Activated naive CD4-positive, alpha-beta T cell treated with anti-CD3 and anti-CD28 coated beads, Interleukin-2, amount 50 U/mL, for 72 hours (primary cell): ENCODE measurements around the gene FUS. TPM values are rescaled to one million over a fixed set of nuclear protein-coding genes. Genes with fewer than 3 reads are reported as not detected.
A peak's percentile ranks its signal among the peaks of the same experiment; 100 is the strongest.
"Not testable (repeated sequence)": the region's sequence is repeated elsewhere in the genome, so short reads cannot be mapped to it uniquely, and the experiment has no call there.

Source experiments
- ATAC-seq, 2 donors: fragments of 150-1000 bp; cut with Tn5 transposase; 2 replicates each; pipeline ENCODE4 v1.10.0; 2021; ENCODE audit warnings: mild to moderate bottlenecking in 2 of 2, moderate library complexity in 2 of 2
- DNase-seq, 2 donors: peaks; one replicate each; pipeline ENCODE4 v3.0.0; 2021 to 2022; ENCODE audit warnings: low spot score in 2 of 2
- H3K27ac Mint-ChIP-seq, 2 donors: one replicate each; pipeline ENCODE4 v1.8.0; 2022; ENCODE audit warnings: mild to moderate bottlenecking in 2 of 2, mixed read lengths in 2 of 2
- H3K36me3 Mint-ChIP-seq, 2 donors: one replicate each; pipeline ENCODE4 v1.8.0; 2022; ENCODE audit warnings: mixed read lengths in 2 of 2
- H3K9me3 Mint-ChIP-seq, 2 donors: one replicate each; pipeline ENCODE4 v1.8.0; 2022; ENCODE audit warnings: mixed read lengths in 2 of 2
- total RNA-seq, 2 donors: library from RNA; stranded (reverse); gene quantifications; one replicate each; pipeline ENCODE4 v1.2.3, GENCODE V29; 2022

The FUS gene
- total RNA-seq, 2 donors from 2014 or later: 486 to 763 TPM

DNA sequence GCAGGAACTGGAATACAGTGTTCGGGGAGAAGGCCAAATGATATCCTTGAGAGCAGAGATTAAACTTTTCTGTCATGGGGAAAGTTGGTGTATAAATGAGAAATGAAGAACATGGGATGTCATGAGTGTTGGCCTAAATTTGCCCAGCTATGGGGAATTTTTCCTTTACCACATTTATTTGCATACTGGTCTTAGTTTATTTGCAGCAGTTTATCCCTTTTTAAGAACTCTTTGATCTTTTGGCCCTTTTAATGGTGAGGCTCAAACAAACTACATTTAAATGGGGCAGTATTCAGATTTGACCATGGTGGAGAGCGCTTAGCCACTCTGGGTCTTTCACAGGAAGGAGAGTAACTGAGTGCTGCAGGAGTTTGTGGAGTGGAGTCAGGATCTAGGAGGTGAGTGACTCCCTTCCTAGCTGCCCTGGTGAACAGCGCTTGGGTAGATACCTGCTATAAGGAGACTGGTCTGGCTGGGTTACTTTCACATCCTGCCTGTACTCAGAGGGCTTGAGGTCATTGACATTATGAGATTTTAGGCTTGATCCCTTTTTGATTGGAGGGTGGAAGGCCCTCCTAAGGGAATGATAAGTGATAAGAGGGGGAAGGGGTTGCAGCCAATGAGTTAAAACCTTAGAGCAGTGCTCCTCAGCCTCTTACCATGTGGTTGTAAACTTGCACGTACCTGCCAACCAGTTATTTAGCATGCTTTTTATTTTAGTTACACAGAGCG lies 11.9 kb downstream of the FUS start:
- Mint-ChIP-seq H3K36me3 (peaks cover 56 to 86% of the 10 kb centered on the region in 2 donors), H3K27ac (peak overlapping the region; percentile 96 to 98), H3K9me3 (no peaks in the 10 kb centered on the region)
- DNase-seq: no peak
- ATAC-seq: peak in 1 of 2 donors; percentile 8

DNA sequence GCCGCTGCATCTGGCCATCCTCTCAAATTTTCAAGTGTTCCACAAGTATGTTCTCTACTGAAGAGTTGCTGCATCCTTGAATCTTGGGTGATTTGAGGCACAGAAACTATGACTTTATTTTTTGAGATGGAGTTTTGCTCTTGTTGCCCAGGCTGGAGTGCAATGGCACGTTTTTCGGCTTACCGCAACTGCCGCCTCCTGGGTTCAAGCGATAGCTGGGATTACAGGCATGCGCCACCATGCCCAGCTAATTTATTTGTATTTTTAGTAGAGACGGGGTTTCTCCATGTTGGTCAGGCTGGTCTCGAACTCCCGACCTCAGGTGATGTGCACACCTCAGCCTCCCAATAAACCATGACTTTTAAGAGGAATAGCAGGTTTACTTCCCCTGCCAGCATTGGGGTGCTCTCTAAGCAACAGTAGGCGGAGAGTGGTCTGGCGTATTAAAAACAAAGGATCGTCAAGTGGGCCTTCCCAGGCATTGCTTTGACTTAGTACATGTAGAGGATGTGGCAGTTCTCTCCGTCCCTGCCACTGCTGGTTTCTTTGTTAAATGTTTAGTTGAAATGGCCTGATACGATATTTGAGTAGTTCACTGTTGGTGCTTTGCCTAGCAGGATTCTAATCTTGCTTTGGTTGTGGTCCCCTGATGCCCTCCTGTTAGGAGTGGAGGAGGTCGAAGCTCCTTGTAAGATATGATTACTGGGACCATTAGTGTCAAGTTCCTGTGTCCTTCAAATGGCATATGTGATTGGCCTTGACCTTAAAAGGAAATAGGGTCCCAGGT lies 13.1 kb downstream of the FUS start:
- ATAC-seq: no peak
- Mint-ChIP-seq H3K36me3 (peaks cover 45 to 75% of the 10 kb centered on the region in 2 donors), H3K27ac (peak overlapping the region; percentile 31 to 96), H3K9me3 (no peaks in the 10 kb centered on the region)
- no peak for DNase-seq

DNA sequence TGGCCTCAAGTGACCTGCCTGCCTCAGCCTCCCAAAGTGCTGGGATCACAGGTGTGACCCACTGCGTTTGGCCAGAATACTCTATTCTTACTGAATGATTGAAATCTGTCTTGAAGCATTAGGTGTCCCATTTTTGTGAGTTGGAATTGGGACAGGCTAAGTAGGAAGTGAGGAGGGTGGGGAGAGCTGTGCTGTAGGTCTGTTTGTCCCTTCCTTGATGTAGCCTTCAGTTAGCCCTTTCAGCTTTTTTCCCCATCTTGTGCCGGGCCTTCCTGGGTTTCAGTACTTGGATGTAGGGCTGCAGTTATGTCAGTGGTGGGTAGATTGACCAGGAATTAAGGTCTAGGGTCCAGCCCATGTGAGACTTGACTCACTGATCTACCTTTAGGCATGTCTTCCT lies 13.9 kb downstream of the FUS start:
- peak overlapping the region; percentile 31 to 96 for H3K27ac Mint-ChIP-seq
- no peak for DNase-seq
- ATAC-seq: no peak
- H3K36me3 Mint-ChIP-seq: peaks cover 37 to 73% of the 10 kb centered on the region in 2 donors
- H3K9me3 Mint-ChIP-seq: no peaks in the 10 kb centered on the region

DNA sequence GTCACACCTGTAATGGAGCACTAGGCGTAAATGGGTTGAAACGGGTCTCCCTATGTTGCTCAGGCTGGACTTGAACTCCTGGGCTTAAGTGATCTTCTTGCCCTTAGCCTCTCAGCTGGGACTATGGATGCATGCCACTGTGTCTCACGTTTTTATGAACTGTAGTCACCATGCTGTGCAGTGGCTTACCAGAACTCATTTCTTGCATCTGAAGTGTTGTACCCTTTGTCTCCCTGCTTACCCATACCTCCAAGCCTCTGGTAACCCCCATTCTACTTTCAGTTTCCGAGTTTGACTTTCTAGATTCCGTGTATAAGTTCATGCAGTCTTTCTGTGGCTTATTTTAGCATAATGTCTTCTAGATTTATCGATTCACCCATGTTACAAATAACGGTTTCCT lies 15.0 kb downstream of the FUS start:
- H3K9me3 Mint-ChIP-seq: no peaks in the 10 kb centered on the region
- peak overlapping the region in 1 of 2 donors; percentile 93 for H3K27ac Mint-ChIP-seq
- peak in 1 of 2 donors; percentile 69 for ATAC-seq
- H3K36me3 Mint-ChIP-seq: peaks cover 27 to 70% of the 10 kb centered on the region in 2 donors
- DNase-seq: no peak

DNA sequence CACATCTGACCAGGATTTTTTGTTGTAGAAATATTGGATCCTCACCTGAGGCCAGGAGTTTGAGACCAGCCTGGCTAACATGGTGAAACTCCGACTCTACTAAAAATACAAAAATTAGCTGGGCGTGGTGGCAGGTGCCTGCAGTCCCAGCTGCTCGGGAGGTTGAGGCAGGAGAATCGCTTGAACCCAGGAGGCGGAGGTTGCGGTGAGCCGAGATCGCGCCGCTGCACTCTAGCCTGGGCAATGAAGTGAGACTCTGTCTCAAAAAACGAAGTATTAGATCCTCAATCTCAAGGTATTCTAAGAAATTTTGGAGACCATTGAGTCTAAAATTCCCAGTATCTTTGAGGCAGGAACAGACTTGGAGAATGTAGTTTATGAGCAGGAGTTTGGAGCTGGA lies 15.9 kb downstream of the FUS start:
- Mint-ChIP-seq H3K36me3 (peaks cover 17 to 60% of the 10 kb centered on the region in 2 donors), H3K27ac (peak overlapping the region; percentile 47 to 93)
- not testable (repeated sequence) for DNase-seq, ATAC-seq, H3K9me3 Mint-ChIP-seq

DNA sequence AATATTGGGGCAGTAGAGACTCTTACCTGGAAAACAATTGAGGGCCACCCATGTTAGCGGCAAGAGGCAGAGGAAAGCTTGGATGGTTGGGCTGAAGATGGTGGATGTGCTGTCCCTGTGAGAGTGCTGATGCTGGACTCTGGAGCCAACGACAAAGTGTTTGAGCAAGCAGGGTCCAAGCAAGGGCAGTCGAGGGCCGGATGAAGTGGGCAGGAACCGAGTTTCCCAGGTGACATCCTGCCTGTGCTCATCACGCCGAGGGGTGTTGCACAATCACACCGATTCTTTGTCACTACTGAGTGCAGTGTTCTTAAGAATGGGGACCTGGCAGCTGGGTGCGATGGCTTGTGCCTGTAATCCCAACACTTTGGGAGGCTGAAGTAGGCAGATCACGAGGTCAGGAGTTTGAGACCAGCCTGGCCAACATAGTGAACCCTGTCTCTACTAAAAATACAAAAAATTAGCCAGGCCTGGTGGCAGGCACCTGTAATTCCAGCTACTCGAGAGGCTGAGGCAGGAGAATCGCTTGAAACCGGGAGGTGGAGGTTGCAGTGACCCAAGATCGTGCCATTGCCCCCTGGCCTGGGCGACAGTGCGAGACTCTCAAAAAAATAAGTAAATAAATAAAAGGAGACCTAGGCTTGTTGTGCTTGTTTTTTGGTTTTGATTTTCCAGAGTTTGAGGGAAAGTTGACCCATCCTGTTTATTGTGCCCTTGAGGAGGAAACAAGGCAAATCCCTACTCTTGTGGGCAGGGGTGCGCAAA lies 16.6 kb downstream of the FUS start:
- Mint-ChIP-seq H3K36me3 (peaks cover 11 to 59% of the 10 kb centered on the region in 2 donors), H3K27ac (peak overlapping the region; percentile 47 to 93)

DNA sequence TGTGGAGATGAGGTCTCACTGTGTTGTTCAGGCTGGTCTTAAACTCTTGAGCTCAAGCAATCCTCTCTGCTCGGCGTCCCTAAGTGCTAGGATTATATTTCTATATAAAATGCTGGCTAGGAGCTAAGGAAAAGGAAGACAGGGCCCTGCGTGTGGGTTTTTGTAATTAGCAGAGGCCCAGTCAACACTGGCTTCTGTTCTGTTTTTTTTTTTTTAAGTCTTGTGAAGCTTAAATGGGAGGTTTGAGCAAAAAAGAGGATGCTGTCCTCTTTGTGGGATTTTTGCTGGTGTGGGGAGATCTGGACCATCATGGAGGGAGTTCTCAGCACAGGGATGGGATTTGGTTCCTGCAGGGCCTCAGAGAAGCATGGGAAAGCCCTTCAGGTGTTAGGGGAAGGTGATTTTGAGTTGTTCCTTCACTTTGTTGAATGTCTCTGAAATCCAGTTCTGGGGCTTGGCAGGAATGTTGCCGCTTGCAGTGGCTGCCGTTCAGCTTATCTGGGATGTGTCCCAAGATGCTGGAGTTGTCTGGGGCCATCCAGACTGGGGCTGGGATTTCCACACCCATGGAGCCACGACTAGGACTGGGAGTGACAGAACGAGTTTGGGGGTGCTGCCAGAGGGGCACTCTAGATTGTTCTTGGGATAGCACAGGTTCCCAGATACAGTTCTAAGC lies 18.4 kb downstream of the FUS start:
- H3K27ac Mint-ChIP-seq: peak overlapping the region; percentile 9 to 73
- H3K9me3 Mint-ChIP-seq: no peaks in the 10 kb centered on the region
- DNase-seq: no peak
- H3K36me3 Mint-ChIP-seq: peaks cover 2 to 44% of the 10 kb centered on the region in 2 donors
- no peak for ATAC-seq

More for the DNA sequence above, 16.6 kb downstream of the FUS start:
- DNase-seq (no peak), ATAC-seq (no peak)
- no peaks in the 10 kb centered on the region for H3K9me3 Mint-ChIP-seq

DNA sequence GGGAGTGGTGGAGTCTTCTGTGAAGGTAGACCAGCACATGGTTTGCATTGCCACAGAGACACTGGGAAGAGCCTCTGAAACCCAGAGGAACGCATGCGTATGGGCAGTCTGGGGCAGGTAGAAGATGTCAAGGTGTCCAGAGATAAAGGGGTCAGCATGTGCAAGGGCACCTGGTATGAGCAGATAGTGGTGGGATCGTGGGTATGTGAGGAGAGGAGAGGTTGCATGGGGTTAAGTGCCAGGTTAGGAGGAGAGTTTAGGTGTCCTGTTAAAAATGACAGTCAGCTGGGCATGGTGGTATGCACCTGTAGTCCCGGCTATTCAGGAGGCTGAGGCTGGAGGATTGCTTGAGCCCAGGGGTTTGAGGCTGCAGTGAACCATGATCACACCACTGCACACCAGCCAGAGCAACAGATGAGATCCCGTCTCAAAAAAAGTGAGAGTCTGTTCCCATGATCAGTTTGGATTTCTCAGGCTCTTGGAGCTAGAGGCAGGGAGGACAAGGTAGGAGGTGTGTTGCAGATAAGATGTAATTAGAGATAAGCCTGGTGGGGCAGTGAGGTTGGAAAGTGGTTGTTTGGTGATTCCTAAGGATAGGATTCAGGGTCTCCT lies 19.6 kb downstream of the FUS start:
- no peaks in the 10 kb centered on the region for H3K9me3 Mint-ChIP-seq
- H3K36me3 Mint-ChIP-seq: peaks cover 0 to 36% of the 10 kb centered on the region in 2 donors
- peak in 1 of 2 donors; percentile 2 for ATAC-seq
- H3K27ac Mint-ChIP-seq: peak overlapping the region; percentile 4 to 23
- no peak for DNase-seq

DNA sequence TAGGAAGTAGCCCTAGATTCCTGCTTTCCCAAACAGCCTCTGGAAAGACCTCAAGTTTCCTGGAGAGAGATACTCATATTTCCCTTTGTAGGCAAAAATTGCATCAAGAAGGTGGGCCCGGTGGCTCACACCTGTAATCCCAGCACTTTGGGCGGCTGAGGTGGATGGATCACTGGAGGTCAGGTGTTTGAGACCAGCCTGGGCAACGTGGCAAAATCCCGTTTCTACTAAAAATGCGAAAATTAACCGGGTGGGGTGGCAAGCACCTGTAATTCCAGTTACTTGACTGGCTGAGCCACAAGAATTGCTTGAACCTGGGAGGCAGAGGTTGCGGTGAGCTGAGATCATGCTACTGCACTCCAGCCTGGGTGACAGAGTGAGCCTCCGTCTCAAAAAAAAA lies 20.2 kb downstream of the FUS start:
- not testable (repeated sequence) for ATAC-seq, H3K9me3 Mint-ChIP-seq

DNA sequence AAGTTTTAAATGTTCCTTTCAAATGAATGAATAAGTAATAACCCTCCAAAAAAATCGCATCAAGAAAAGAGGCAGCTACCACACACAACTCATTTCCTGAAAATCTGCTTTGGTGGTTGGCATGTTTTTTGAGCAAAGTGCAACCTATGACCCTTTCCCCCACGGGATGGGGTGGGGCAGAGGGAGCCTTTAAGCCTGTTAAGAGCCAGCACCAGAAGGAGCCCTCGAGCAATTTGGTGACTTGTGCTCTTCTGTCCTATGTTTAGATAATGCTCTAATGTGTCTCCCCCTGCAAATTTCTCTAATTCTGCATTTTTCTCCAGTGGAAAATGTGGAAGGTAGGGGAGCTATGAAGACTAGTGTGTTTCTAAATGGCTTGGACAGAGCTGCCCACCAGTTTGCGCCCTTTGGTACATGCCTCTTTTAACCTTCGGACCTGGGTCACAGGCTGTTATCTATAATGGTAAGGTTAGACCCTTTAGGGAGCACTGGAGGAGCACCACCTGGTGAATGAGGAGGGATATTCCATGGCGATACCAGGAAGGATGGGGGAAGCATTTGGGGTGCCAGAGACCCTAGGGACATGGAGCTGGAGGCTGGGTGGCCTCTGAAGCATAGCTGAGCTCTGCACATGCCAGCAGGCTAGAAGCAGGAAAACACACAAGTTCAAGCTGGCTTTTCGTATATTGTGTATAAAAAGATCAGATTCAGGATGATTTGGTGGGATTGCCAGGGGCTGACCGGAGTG lies 21.1 kb downstream of the FUS start:
- Mint-ChIP-seq H3K36me3 (peaks cover 0 to 28% of the 10 kb centered on the region in 2 donors), H3K9me3 (no peaks in the 10 kb centered on the region), H3K27ac (peak overlapping the region; percentile 51 to 65)
- DNase-seq (no peak), ATAC-seq (peak; percentile 28 to 46)

More for the DNA sequence above, 20.2 kb downstream of the FUS start:
- H3K27ac Mint-ChIP-seq: peak overlapping the region; percentile 4 to 23
- DNase-seq: not testable (repeated sequence)
- H3K36me3 Mint-ChIP-seq: peaks cover 0 to 32% of the 10 kb centered on the region in 2 donors

DNA sequence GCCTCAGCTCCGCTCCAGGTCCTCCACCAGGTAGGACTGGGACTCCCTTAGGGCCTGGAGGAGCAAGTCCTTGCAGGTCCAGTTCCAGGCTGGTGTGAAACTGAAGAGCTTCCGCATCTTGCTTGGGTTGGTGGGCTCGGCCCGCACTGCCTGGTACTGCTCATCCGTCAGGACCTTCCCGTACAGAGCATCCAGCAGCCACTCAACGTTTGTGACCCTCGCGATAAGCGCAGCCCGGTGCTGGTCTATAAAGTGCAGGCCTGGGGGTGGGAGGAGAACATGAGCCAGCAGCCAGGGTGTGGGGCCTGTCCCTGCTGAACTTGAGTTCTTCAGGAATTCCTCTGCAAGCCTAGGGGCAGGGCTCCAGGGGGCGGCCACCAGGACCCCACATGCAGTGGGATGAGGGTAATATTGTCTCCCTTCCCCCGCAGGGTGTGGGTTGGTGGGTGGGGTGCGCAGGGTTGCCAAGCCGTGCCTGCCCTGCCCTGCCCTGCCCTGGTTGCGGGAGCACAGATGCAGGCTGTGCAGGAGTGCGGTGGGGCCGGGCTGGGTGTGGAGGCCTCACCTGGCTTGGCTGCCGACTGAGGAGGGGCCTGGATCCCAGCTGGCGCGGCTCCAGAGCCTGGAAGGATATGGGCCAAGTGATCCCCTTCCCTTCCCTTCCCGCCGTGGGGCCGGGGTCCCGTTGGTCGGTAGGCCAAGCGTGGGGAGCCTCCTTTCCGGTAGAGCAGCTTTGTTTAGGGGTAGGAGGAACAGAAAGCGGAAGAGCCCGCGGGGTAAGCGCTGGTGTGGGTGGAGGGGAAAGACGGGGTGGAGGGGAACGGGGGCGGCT lies 21.9 kb downstream of the FUS start:
- Mint-ChIP-seq H3K27ac (peak overlapping the region; percentile 65 to 83), H3K36me3 (peaks cover 0 to 23% of the 10 kb centered on the region in 2 donors), H3K9me3 (no peaks in the 10 kb centered on the region)
- DNase-seq (no peak), ATAC-seq (peak; percentile 39 to 54)

DNA sequence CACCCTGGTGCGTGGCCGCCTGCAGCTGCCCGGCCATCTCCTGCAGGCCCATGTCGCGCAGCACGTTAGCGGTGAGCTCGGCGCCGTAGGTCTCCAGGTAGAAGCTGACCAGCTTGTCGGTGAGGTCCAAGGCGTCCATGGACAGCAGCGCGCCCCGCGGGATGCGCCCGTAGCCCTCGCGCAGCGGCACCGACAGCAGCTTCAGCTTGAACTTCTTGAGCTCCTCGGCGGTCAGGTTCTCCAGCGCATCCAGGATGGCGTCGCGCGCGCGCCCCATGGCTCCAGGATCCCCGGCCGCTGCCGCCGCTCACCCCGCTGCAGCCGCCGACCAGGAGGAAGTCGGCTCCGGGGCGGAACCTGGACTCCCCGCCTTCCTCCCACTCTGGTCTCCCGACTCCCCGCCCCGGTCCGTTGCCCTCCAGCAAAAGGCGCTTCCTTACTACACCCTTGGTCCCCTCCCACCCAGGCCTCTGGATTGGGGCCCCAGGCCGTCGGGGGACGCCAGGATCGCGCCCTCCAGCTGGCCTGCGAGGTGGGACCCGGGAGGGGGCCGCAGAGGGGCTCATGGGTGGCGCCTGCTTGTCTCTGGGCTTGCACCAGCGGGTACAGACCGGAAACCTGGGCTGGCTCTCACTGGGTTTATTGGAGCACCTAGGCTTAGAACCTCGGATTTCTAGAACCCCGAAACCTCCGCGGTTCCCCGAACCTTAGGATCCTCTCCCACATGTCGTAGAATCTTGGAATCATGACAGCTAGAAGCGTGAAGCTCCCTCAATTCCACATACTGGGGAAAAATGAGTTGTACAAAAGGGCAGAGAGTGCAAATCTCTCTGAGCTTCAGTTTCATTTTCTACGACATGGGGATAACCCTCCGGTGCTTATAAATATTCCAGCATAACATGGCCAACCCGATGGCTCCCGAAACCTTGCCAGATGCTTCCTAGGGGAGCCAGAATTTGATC lies 22.8 kb downstream of the FUS start, which contains the start of gene PYCARD:
PYCARD (minus strand) TSS at position 347 of the 962 bp plus-strand sequence; CDS start at position 277, 70 bp downstream.
- DNase-seq (no peak), ATAC-seq (peak; percentile 2 to 26)
- Mint-ChIP-seq H3K9me3 (no peaks in the 10 kb centered on the region), H3K27ac (peak within 1 kb of the TSS; percentile 65 to 83), H3K36me3 (peaks cover 0 to 23% of the 10 kb centered on the region in 2 donors)

DNA sequence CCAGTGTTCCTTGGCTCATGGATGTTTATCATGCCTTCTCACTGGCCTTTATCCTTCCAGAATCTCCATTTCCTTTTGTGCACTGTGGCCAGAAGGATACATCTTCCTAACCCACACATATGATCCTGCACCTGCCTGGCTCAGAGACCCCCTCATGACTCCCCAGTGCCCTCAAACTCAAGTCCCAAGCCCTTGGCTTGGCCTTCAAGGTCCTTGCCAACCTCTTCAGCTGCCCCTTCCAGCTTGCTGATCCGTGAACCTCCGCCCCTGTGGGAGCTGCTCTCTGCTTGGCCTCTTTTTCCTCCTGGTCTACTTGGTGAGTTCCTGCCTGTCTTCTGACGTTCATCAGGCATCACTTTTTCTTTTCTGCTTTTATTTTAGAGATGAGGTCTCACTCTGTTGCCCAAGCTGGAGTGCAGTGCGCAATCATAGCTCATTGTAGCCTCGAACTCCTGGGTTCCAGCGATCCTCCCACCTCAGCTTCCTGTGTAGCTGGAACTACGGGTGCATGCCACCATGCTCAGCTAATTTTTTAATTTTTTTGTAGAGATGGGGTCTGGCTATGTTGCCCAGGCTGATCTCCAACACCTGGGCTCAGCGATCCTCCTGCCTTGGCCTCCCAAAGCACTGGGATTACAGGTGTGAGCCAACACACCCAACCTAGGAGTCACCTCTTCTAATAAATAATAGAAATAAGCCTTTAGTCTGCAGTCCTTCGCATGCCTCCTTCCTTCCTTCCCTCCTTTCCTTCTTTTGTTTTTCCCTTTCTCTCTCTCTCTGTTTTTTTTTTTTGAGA lies 25.1 kb downstream of the FUS start:
- DNase-seq (no peak), ATAC-seq (no peak)
- Mint-ChIP-seq H3K9me3 (no peaks in the 10 kb centered on the region), H3K36me3 (peaks cover 0 to 9% of the 10 kb centered on the region in 2 donors), H3K27ac (peak overlapping the region in 1 of 2 donors; percentile 10)
